GM23338 (cell line): ENCODE measurements around the gene SMTNL2. TPM values are rescaled to one million over a fixed set of nuclear protein-coding genes. Genes with fewer than 3 reads are reported as not detected.

Experiments used
- ATAC-seq: fragments of 200-7000 bp; cut with Tn5 transposase; 3 replicates; pipeline ENCODE4 v1.9.1; 2020
- DNase-seq: peaks from one replicate; pipeline ENCODE4 v3.0.0-alpha.2; 2015; ENCODE audit warnings: low spot score
- H2AFZ ChIP-seq: fragments of 200-600 bp; sonication (generic); 2 replicates; pipeline ENCODE4 v1.8.0; 2016; ENCODE audit warnings: antibody characterized with exemption, mild to moderate bottlenecking, moderate library complexity
- H3F3A ChIP-seq: fragments of 200-600 bp; sonication (generic); replicated peaks from 2 replicates; pipeline ENCODE4 v1.8.0; 2017; ENCODE audit warnings: antibody characterized with exemption, mixed run types, low read depth
- H3K27ac ChIP-seq: fragments of 200-600 bp; sonication (generic); 2 replicates; pipeline ENCODE4 v1.6.1; 2016; ENCODE audit warnings: low read depth
- H3K27me3 ChIP-seq: fragments of 200-600 bp; sonication (generic); 2 replicates; pipeline ENCODE4 v1.8.0; 2016; ENCODE audit warnings: mild to moderate bottlenecking, mixed run types, moderate library complexity; ENCODE audit not compliant: insufficient read depth
- H3K36me3 ChIP-seq: fragments of 200-600 bp; sonication (generic); 2 replicates; pipeline ENCODE4 v1.8.0; 2016; ENCODE audit warnings: mild to moderate bottlenecking; ENCODE audit not compliant: insufficient read depth
- H3K4me1 ChIP-seq: fragments of 200-600 bp; sonication (generic); 2 replicates; pipeline ENCODE4 v1.8.0; 2016; ENCODE audit warnings: mild to moderate bottlenecking, moderate library complexity; ENCODE audit not compliant: insufficient read depth
- H3K4me2 ChIP-seq: fragments of 200-600 bp; sonication (generic); 2 replicates; pipeline ENCODE4 v1.7.1; 2017; ENCODE audit warnings: mixed run types
- H3K4me3 ChIP-seq: fragments of 200-600 bp; sonication (generic); 2 replicates; pipeline ENCODE4 v1.6.1; 2016; ENCODE audit warnings: mixed run types
- H3K79me2 ChIP-seq: fragments of 200-600 bp; sonication (generic); replicated peaks from 2 replicates; pipeline ENCODE4 v1.8.0; 2017; ENCODE audit warnings: mild to moderate bottlenecking; ENCODE audit not compliant: insufficient read depth
- H3K9me2 ChIP-seq: fragments of 200-600 bp; sonication (generic); 2 replicates; pipeline ENCODE4 v1.8.0; 2017; ENCODE audit not compliant: insufficient read depth
- H4K20me1 ChIP-seq: fragments of 200-600 bp; sonication (generic); replicated peaks from 2 replicates; pipeline ENCODE4 v1.8.0; 2017; ENCODE audit warnings: mild to moderate bottlenecking; ENCODE audit not compliant: insufficient read depth
- H3K27ac Mint-ChIP-seq: 2 replicates; pipeline ENCODE4 v1.8.0; 2020; ENCODE audit warnings: inconsistent platforms, mild to moderate bottlenecking, moderate library complexity, mixed read lengths
- H3K27me3 Mint-ChIP-seq: 3 replicates; pipeline ENCODE4 v1.8.0; 2022; ENCODE audit warnings: low read depth, mild to moderate bottlenecking, moderate library complexity, mixed read lengths, inconsistent platforms; ENCODE audit not compliant: insufficient read depth, poor library complexity
- H3K36me3 Mint-ChIP-seq: 3 replicates; pipeline ENCODE4 v1.8.0; 2021; ENCODE audit warnings: low read depth, mild to moderate bottlenecking, inconsistent platforms, moderate library complexity, mixed read lengths
- H3K4me1 Mint-ChIP-seq: 3 replicates; pipeline ENCODE4 v1.8.0; 2020; ENCODE audit warnings: mild to moderate bottlenecking, inconsistent platforms, mixed read lengths
- H3K4me3 Mint-ChIP-seq: 3 replicates; pipeline ENCODE4 v1.8.0; 2021; ENCODE audit warnings: moderate library complexity, mild to moderate bottlenecking, inconsistent platforms, mixed read lengths
- H3K9me3 Mint-ChIP-seq: 3 replicates; pipeline ENCODE4 v1.8.0; 2020; ENCODE audit warnings: moderate library complexity, mild to moderate bottlenecking, inconsistent platforms, mixed read lengths
- EZH2 ChIP-seq: fragments of 200-600 bp; sonication (generic); IDR thresholded peaks from one replicate; pipeline ENCODE4 v1.8.0; 2017; ENCODE audit warnings: antibody characterized with exemption, mild to moderate bottlenecking, low read depth; ENCODE audit not compliant: unreplicated experiment
- EZH2phosphoT487 ChIP-seq: fragments of 200-600 bp; sonication (generic); IDR thresholded peaks from one replicate; pipeline ENCODE4 v1.8.1; 2018; ENCODE audit warnings: antibody characterized with exemption; ENCODE audit not compliant: unreplicated experiment
- JUNB ChIP-seq: IDR thresholded peaks from one replicate; pipeline ENCODE4 v1.6.1; 2016; ENCODE audit warnings: antibody characterized with exemption; ENCODE audit not compliant: unreplicated experiment
- NANOG ChIP-seq: IDR thresholded peaks from 2 replicates; pipeline ENCODE4 v1.6.1; 2016; ENCODE audit warnings: antibody characterized with exemption, borderline replicate concordance
- STAT1 ChIP-seq: IDR thresholded peaks from one replicate; pipeline ENCODE4 v1.6.1; 2016; ENCODE audit warnings: antibody characterized with exemption; ENCODE audit not compliant: unreplicated experiment
- ZNF114 ChIP-seq: fragments of 250-450 bp; sonication (Bioruptor Pico); IDR thresholded peaks from 2 replicates; pipeline ENCODE4 v1.5.0; 2020; ENCODE audit warnings: mild to moderate bottlenecking, moderate library complexity
- ZNF331 ChIP-seq: fragments of 250-450 bp; sonication (Bioruptor Pico); IDR thresholded peaks from 2 replicates; pipeline ENCODE4 v1.5.0; 2020; ENCODE audit warnings: low read depth, mild to moderate bottlenecking, moderate library complexity
- ZNF462 ChIP-seq: fragments of 250-450 bp; sonication (Bioruptor Pico); IDR thresholded peaks from 2 replicates; pipeline ENCODE4 v1.5.0; 2020; ENCODE audit warnings: mild to moderate bottlenecking, moderate library complexity
- polyA plus RNA-seq: library from polyadenylated mRNA; unstranded; fragments of >200 nt; fragmentation: Nextera tagmentation; extraction: Ambion mirVana; gene quantifications from 2 replicates; pipeline ENCODE4 v1.2.1, GENCODE V29; 2016
- total RNA-seq: library from RNA; depleted of rRNA; stranded (reverse); fragments of >200 nt; shearing (Covaris generic); gene quantifications from 2 replicates; pipeline ENCODE4 v1.2.3, GENCODE V29; 2014
- TF ChIP-seq, protein P1 (sequence below), 2 experiments: fragments of 200-600 bp in 1 of 2; sonication (generic) in 1 of 2; conservative IDR thresholded peaks; 2 replicates each; pipeline versions ENCODE4 v1.5.1 to v1.6.1; 2016 to 2017; ENCODE audit warnings: antibody characterized with exemption in 2 of 2, low read depth in 2 of 2, mild to moderate bottlenecking in 2 of 2, moderate library complexity in 1 of 2

SMTNL2 gene
- total and polyA plus RNA-seq, 2 experiments from 2014 or later: 1.3 to 4.3 TPM

GRCh38 chr17:4607261-4607741, 23.0 kb downstream of the SMTNL2 start:
- no peaks in the 10 kb centered on the region for H3K9me3 Mint-ChIP-seq
- DNase-seq (no peak), ATAC-seq (no peak; the same call in 2 of the 3 replicates)
- no peaks in the 10 kb centered on the region; the same call in 2 of the 3 replicates for H3K36me3 Mint-ChIP-seq
- Histone ChIP-seq H3K9me2 (no peaks in the 10 kb centered on the region), H2AFZ (0 out of 2 replicates have a peak overlapping the region, but pooled peaks have one; percentile 32), H3F3A (no peaks in the 10 kb centered on the region), H4K20me1 (no peaks in the 10 kb centered on the region), H3K4me2 (no peak overlapping the region), H3K27me3 (no peaks in the 10 kb centered on the region), H3K27ac (no peak overlapping the region), H3K4me3 (no peak overlapping the region), H3K4me1 (no peaks in the 10 kb centered on the region), H3K79me2 (no peaks in the 10 kb centered on the region), H3K36me3 (no peaks in the 10 kb centered on the region)
- H3K4me1 Mint-ChIP-seq: peaks cover 20% of the 10 kb centered on the region
- H3K4me3 Mint-ChIP-seq: no peak overlapping the region
- TF ChIP-seq JUNB (no peak), ZNF331 (no peak), ZNF462 (CRISPR knock-in tag) (no peak), ZNF114 (CRISPR knock-in tag) (no peak), EZH2 (no peak), EZH2phosphoT487 (no peak), STAT1 (no peak), NANOG (no peak)
- TF ChIP-seq, protein P1, sequence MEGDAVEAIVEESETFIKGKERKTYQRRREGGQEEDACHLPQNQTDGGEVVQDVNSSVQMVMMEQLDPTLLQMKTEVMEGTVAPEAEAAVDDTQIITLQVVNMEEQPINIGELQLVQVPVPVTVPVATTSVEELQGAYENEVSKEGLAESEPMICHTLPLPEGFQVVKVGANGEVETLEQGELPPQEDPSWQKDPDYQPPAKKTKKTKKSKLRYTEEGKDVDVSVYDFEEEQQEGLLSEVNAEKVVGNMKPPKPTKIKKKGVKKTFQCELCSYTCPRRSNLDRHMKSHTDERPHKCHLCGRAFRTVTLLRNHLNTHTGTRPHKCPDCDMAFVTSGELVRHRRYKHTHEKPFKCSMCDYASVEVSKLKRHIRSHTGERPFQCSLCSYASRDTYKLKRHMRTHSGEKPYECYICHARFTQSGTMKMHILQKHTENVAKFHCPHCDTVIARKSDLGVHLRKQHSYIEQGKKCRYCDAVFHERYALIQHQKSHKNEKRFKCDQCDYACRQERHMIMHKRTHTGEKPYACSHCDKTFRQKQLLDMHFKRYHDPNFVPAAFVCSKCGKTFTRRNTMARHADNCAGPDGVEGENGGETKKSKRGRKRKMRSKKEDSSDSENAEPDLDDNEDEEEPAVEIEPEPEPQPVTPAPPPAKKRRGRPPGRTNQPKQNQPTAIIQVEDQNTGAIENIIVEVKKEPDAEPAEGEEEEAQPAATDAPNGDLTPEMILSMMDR (conservative IDR thresholded peaks at IDR 0.05; ENCODE audit: low read depth in 2 of 2): no peak
- H3K27ac Mint-ChIP-seq: peak overlapping the region; percentile 55
- H3K27me3 Mint-ChIP-seq: peaks cover 10% of the 10 kb centered on the region
